ENCODE measurements around the gene TCEA2.

Gene TCEA2

DNA sequence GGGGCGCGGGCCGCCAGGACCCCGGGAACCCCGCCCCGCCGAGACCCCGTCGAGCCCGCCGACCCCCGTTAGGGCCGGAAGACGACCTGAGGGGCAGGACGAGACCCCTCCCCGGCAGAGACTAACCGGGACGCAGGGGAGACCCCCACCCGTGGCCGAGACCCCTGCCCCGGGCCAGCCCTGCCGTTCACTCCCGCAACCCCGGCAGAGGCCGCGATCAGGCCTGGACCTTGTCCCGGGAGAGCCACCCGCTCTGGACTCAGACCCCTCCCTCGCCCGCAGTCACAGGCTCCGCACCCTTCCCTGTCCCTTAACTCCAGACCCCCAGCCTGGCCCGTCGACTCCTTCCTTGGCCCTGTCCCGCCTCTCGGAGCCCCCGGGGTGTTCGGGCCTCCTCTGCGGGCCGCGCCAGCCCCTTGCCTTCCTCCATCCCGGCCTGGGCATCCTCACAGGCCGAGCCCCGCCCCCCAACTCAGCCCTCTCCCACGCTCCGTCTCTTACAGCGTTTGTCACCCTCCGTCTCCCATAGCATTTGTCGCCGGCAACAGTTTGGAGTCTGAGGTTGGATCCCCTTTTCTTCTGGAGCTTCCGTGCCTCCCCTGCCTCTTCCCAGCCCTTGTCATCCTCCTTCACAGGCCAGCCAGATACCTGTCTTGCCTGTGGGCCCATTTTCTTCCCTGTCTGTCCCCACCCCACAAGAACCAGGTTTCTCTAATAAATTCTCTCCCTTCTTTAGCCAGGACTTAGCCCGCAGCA, 569 bp downstream of the TCEA2 start:
- peak in 1 of 2 donors; percentile 25 for DNase-seq (ENCODE audit: extremely low read depth in 1 of 2, low read depth in 1 of 2)

DNA sequence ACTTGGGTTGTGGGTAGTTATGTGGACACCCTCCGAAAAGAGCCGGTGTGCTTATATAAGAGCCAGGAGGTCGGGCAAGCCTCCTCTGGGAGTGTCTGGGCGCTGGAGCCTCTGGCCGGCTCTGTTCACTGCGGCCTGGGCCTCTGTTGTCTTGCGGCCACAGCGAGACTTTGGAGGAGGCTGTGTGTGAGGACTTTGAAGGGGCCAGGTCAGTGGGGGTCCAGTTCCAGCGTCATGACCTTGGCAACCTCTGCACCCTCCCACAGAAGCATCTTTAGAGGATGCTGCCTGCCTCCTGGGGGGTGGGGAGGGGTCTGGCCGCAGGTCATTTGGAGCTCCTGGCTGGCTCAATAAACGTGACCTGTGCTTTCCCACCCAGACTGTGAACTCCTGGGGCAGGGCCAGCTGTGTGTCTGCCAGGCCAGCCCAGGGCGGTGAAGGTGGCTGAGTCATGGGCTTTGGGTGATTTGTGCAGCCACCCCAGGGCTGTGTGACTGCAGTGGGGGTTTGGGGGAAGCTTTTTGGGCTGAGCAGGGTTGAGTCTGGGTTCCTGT, 1.2 kb downstream of the TCEA2 start:
- DNase-seq (ENCODE audit: extremely low read depth in 1 of 2, low read depth in 1 of 2): no peak

DNA sequence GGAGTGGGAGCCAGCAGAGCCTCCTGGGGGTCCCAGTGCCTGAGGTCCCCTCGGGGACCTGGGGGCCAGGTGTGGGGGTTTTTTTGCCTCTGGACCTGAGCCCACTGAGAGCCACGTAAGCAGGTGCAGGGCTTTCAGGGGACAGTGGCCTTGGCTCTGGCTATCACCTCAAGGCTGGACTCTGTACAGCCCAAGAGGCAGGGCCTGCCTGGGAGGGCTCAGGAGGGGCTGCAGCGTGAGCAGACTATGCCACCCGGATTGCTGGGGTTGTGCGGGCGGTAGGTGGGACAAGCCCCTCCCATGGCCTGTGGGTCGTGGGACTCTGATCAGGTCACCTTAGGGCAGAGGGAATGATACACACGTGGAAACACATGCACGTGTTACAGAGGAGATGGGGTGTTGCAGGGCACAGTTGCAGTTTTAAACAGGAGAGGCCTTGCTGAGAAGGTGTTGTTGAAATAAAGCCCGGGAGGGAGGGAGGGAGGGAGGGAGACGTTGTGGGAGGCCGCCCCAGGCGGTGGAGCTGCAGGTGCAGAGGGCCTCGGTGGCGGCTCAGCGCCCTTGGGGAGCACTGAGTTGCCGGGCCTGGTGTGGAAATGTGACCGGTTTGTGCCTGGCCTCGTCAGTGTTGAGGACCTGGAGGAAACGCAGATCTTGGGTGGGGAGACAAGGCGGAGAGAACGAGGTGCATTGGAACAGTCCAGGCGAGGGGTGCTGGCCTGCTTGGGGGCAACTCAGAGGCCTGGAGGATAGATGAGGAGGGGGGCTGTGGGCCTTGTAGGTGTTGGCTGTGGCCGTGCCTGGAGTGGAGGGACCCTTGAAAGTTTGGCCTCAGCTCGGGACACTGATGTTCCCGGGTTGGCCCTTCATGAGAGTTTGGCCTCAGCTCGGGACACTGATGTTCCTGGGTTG, 2.3 kb downstream of the TCEA2 start:
- no peak for DNase-seq (ENCODE audit: extremely low read depth in 1 of 2, low read depth in 1 of 2)

DNA sequence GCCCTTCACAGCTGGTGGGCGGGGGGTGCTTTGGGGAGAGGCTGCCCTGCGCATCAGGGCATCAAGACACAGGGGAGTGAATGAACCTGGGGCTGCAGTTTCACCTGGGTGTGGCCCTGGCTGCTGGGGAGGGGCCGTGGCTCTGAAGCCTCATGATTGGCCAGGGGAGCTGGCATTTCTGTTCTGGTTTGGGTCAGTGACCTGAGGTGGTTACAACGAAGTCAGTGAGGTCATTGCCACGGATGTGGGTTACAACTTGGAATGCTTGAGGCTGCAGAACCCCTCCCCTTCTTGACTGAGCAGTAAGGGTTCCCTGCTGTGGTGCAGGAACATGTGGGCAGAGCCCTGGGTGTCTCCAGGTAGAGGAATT, 3.0 kb downstream of the TCEA2 start:
- DNase-seq (ENCODE audit: extremely low read depth in 1 of 2, low read depth in 1 of 2): peak in 1 of 2 donors; percentile 72

DNA sequence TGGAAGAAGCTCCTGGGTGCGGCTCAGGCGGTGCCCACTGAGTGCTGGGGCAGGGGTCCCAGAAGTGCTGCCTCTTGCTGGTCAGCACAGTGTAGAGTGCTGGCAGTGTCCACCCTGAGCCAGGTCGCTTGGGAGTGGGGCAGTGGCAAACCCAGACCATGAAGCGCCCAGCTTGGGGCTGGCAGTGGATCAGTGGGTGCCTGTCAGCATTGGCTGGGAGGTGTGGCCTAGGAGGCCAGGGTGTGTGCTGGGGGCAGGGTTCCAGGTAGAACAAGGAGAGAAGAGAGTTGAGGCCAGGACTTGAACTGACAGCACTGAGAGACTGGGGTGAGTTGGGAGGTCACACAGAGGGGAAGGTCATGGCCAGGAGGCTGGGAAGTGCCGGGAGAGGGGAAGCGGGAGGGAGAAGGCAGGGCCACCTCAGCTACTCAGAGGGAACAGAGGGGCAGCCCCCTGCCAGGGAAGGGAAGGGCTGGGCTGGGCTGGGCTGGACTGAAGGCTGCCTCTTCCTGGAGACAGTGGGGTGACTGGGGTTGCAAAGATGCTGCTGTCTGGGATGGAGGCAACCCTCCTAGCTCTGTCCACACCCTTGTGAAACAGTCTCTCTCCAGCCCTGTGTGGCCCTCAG, 4.1 kb downstream of the TCEA2 start:
- DNase-seq (ENCODE audit: extremely low read depth in 1 of 2, low read depth in 1 of 2): no peak

DNA sequence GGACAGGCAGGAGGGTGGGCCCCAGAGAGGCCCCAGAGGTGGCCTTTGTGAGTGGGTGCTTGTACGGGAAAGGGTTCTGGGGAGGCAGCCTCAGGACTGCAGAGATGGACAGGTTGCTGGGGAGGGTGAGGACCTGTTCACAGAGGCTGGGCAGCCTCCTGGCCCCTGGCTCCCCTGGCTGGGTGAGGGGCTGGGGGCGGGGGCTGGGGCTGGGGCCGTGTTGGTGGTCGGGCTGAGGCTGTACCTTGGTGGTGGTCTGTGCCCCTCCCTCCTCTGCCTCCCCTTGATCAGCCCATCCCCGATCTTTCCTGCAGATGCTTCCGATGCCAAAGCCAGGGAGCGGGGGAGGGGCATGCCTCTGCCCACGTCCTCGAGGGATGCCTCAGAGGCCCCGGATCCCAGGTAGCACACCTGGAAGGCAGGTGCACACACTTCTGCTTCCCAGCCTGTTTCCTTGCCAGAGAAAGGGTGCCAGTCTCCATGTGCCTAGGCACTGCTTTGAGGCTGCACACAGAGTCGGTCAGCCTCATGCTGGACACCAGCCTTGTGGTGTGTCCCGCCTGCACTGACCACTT, 4.8 kb downstream of the TCEA2 start:
- DNase-seq (ENCODE audit: extremely low read depth in 1 of 2, low read depth in 1 of 2): no peak

DNA sequence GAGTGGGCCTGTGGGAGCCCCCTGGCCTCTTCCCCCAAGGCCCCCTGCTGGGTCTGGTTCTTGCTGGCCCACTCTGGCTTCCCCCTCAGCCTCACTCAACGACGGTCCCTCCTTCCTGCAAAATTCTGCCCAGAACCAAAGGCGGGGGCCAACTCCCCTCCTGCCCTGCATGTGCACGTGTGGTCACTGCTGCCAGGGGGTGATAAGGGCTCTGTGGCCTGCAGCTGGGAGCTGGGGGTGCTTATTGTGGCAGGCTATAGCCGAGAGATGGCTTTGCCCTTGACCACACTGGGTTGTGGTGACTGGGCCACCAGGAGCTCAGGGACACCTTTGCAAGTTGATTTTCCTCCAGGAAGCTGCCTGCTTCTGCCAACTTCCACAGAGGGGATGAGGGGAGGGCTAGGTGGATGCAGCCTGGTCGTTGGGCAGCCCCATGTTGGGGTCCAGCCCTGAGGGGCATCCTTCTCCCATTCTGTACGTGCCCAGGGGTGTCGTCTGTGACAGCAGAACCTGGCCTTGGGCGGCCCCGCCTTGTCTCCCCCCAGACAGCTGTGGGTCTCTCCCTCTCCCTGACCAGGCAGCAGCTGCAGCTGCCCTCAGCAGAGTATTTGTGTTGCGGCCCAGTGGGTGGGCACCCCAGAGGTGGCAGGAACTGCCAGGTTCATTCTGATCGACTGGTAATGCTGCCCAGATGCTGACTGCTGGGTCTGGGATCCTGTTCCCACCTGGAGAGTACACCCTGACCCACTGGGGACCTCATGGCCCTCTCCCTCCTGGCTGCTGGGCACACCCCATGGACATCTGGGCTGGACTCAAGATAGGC, 5.6 kb downstream of the TCEA2 start:
- DNase-seq (ENCODE audit: extremely low read depth in 1 of 2, low read depth in 1 of 2): no peak

DNA sequence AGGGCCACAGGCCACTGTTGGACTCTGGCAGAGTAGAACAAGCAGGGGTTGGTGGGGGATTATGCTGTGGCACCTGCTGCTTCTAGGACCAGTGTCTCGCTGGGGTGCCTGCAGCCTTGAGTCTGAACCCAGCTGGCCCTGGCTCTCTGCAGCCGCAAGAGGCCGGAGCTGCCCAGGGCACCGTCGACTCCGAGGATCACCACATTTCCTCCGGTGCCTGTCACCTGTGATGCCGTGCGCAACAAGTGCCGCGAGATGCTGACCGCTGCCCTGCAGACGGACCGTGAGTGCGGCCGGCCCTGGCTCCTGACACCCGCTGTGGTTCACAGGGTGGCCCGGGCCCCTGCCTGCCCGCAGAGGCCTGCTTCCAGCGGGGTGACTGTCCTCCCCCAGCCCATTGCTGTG, 6.2 kb downstream of the TCEA2 start:
- DNase-seq (ENCODE audit: extremely low read depth in 1 of 2, low read depth in 1 of 2): no peak

DNA sequence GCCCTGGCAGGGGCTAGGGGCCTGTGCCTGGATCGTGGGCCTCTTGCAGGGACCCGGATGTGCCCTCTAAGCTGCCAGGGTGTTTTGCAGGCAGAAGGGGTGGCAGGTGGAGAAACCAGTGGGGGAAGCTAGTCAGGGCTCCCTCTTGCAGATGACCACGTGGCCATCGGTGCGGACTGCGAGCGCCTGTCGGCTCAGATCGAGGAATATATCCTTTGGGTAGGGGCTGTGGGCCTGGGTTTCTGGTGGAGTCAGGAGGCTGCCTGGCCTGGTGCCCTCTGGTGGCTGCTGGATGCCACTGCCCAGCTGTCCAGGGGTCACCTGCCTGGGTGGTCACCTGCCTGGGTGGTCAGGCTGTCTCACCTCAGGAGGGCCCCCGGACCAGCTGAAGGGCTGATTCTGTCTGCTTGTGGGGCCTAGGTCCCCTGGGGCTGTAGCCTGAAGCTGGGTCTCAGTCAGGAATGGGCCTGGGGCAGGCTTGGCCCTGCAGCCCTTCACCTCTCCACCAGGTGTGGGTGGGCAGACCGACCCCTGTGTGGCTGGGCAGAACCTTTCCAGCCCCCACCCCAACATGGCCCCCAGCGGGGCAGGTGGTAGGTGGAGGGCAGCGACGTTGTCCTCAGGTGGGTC, 6.7 kb downstream of the TCEA2 start:
- DNase-seq (ENCODE audit: extremely low read depth in 1 of 2, low read depth in 1 of 2): no peak

DNA sequence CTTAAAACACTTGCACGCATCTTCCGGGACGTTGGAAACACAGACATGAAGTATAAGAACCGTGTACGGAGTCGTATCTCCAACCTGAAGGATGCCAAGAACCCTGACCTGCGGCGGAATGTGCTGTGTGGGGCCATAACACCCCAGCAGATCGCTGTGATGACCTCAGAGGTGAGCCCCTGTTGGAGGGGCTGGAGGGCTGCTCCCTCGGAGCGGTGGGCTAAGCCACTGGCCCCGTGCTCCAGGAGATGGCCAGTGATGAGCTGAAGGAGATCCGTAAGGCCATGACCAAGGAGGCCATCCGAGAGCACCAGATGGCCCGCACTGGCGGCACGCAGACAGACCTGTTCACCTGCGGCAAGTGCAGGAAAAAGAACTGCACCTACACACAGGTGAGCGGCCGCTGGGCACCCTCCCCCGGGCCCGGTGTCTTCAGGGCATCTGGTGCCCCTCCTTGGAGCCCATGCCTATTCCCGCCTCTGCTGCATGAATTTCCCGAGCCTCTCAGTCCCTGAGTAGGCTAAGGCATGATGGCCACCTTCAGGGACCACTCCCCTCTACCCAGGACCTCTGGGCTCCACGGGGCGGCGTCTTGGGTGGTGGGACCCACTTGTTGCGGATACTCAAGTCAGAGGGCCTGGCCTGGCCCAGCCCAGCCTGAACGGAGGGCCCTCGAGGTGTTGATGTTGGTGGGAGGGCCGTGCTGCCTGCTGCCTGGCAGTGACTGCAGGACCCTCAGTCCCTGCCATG, 7.4 kb downstream of the TCEA2 start:
- DNase-seq (ENCODE audit: extremely low read depth in 1 of 2, low read depth in 1 of 2): no peak

DNA sequence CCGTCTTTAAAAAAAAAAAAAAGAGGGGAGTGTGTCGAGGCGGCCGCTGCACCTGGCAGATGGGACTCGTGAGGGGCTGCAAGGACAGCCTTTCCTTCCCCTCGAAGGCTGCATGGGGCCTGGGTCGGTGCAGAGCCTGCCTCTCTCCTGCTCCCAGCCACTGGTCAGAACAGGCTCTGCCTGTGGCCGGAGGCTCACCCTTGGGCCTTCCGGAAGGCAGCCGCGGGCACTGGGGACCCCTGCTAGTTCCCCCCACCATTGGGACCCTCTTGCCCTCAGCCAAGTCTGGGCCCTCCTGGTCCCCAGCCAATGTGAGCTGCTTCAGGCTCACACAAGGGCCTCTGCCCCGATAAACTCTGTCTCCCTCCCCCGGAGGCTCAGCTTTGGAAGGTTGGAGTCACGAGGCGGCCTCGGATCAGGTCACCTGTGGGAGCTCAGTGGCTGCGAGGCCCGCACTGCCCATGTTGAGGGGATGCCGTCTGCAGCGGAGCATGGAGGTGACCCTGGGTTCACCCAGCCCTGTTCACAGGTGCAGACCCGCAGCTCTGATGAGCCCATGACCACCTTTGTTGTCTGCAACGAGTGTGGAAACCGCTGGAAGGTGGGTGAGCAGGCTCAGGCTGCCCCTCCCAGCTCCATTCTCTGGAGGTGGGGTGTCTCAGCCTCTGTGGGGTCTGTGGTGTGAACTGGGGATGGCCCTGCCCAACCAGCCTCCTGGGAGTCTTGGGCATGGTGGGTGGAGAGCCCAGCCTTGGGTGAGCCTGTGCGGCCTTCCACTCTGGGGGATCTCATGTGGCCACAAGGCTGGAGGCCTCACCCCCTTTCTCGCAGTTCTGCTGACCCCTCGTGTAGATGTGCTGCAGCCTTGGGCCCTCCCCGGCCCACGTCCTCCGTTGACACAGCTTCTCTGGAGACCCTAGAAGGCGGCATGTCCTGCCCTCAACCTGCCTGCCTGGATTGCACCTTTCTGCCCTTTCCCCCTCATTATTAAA, 8.6 kb downstream of the TCEA2 start:
- DNase-seq (ENCODE audit: extremely low read depth in 1 of 2, low read depth in 1 of 2): no peak

DNA sequence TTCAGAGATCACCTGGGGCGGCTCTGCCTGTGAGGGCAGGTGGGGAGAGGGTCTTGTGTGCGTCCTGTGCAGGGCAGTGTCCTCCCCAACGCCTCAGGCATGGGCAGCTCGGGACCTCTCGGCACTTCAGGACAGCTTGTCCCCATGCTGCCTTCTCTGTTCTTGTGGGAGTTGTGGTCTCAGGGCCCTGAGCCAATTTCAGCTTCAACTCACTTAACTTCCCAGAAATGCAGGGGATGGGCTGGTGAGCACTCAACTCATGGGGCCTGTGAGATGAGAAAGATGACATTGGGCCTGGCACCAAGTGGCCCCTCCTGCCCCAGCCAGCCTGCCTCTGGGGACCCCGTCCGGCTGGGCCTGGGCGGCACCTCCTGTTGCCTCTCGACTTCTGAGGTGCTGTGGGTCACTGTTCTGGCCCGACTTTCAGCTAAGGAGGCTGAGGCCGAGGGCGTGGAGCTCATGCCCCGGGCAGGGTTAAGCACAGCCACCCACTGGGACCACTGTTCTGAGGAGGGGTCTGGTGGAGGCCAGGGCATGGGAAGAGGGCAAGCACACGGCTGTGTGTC, 9.6 kb downstream of the TCEA2 start:
- no peak for DNase-seq (ENCODE audit: extremely low read depth in 1 of 2, low read depth in 1 of 2)

DNA sequence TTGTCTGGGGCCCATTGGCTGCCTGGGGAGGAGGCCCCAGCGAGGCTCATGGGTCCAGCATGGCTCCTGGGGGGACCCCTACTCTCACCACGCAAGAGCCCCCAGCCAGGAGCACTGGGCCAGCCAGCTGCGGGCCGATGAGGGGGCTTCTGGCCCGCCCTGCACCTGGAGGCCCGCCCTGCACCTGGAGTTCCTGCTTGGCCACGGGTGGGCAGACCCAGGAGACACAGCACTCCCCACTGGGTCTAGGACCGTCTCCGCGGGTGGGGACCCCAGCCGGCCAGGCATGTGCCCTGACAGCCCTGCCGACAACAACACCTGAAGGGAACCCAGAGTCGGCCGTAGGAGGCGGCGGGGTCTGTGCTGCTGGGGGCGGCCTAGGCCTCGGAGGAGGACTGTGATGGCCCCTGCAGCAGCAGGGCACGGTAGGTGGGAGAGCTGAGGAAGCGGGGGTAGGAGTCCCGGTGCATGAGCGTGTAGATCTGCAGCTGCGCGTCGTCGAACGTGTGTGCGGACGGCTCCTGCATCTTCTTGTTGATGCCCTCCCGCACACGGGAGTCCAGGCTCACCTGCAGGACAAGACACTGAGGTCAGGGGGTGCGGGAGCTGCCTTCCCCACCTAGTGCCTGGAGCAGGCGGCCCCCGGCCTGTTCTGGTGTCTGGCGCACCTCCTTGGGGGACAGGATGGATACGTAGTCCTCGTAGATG, 10.6 kb downstream of the TCEA2 start:
- DNase-seq (ENCODE audit: extremely low read depth in 1 of 2, low read depth in 1 of 2): no peak

DNA sequence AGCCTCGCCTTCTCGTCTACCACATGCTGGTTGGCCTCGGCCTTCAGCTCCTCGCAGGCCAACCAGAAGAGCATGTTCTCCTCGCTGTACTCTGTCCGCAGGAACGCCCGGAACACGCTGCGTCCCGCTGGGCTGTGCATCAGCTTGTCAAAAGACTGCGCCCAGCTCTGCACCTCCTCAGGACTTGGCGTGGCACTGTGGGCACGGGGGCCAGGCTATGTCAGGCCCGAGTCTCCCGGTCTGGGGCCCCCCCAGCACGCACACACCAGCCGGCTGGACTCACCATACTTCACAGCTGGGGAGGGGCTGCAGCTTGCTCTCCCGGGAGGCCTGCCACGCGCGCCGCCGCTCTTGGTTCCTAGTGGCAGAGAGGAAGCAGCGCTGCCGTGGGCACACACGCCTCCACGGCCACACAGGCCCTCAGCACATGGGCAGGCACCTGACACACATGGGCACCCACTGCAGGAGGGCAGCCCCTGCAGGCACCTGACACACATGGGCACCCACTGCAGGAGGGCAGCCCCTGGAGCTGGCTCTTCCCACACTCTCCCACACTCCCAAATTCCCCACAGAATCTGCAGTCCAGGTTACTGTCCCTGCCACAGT, 11.3 kb downstream of the TCEA2 start:
- no peak for DNase-seq (ENCODE audit: extremely low read depth in 1 of 2, low read depth in 1 of 2)

DNA sequence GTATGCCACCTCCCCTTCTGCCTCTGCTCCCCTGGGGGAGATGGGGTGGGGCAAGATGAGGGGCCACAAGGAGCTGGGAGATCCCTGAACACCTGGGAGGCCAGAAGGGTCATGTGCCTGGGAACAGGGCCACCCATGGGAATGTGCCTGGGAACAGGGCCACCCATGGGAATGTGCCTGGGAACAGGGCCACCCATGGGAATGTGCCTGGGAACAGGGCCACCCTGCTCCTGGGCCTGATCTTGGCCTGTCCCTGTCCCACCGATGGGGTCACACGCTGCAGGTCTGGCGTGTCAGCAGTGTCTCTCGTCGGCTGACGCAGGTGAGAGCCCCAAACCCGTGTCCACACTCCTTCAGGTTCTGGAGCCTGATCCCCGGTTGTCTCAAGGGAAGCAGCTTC, 12.0 kb downstream of the TCEA2 start:
- no peak for DNase-seq (ENCODE audit: extremely low read depth in 1 of 2, low read depth in 1 of 2)

DNA sequence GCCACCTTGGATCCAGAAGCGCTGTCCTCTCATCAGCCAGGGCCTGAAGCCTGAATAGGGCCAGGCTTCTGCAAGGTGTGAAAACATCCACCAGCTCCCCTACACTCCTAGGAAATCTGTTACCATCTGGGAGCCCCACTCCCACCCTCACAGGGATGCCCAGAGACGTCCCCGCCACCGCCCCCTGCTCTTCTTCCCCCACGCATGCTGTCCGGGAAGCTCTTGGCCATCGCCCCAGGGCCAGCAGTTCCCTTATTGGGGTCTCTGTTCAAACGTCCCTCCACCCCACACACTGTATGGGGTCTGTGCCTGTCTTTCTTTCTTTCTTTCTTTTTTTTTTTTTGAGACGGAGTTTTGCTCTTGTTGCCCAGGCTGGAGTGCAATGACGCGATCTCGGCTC, 12.6 kb downstream of the TCEA2 start:
- no peak for DNase-seq (ENCODE audit: extremely low read depth in 1 of 2, low read depth in 1 of 2)

Measured in stimulated activated CD8-positive, alpha-beta memory T cell treated with anti-CD3 and anti-CD28 coated beads, Interleukin-7, amount 100 ng/mL, for 48 hours (primary cell).